Central memory CD4-positive, alpha-beta T cell (primary cell): Measurements from ENCODE around the gene FOXF1.

Experiments used
- DNase-seq: peaks from one replicate; pipeline ENCODE4 v3.0.0; 2022

FOXF1 gene

GRCh38 chr16:86534779-86535615 lies 24.7 kb downstream of the FOXF1 start:
- no peak for DNase-seq

- DNase-seq: no peak
Measured at GRCh38 chr16:86536621-86537020, 26.3 kb downstream of the FOXF1 start.

- no peak for DNase-seq
Measured at GRCh38 chr16:86537486-86537885, 27.2 kb downstream of the FOXF1 start.

GRCh38 chr16:86538196-86538780 lies 28.0 kb downstream of the FOXF1 start:
- DNase-seq: no peak

- DNase-seq: no peak
Measured at GRCh38 chr16:86540894-86541293, 30.6 kb downstream of the FOXF1 start.

- no peak for DNase-seq
Measured at GRCh38 chr16:86541560-86541959, 31.2 kb downstream of the FOXF1 start.

- no peak for DNase-seq
Measured at GRCh38 chr16:86542756-86543750, 32.7 kb downstream of the FOXF1 start.

- DNase-seq: no peak
Measured at GRCh38 chr16:86545481-86545880, 35.2 kb downstream of the FOXF1 start.

GRCh38 chr16:86545954-86546637 lies 35.8 kb downstream of the FOXF1 start:
- no peak for DNase-seq

GRCh38 chr16:86546638-86547013 lies 36.3 kb downstream of the FOXF1 start:
- no peak for DNase-seq

GRCh38 chr16:86547286-86547685 lies 37.0 kb downstream of the FOXF1 start:
- no peak for DNase-seq

- DNase-seq: no peak
Measured at GRCh38 chr16:86549076-86549892, 39.0 kb downstream of the FOXF1 start.

- DNase-seq: no peak
Measured at GRCh38 chr16:86549893-86550190, 39.5 kb downstream of the FOXF1 start.

GRCh38 chr16:86550281-86550680 lies 40.0 kb downstream of the FOXF1 start:
- DNase-seq: no peak

- no peak for DNase-seq
Measured at GRCh38 chr16:86553356-86553755, 43.0 kb downstream of the FOXF1 start.

GRCh38 chr16:86554599-86554916 lies 44.2 kb downstream of the FOXF1 start:
- no peak for DNase-seq

- peak; percentile 94 for DNase-seq
Measured at GRCh38 chr16:86554917-86555703, 44.8 kb downstream of the FOXF1 start, which contains the start of gene MTHFSD. Gene MTHFSD (minus strand): TSS chr16:86555235. CDS start chr16:86555184, 51 bp downstream.

GRCh38 chr16:86555704-86556075 lies 45.4 kb downstream of the FOXF1 start:
- DNase-seq: no peak

- no peak for DNase-seq
Measured at GRCh38 chr16:86556576-86556975, 46.2 kb downstream of the FOXF1 start.

- DNase-seq: no peak
Measured at GRCh38 chr16:86557587-86557986, 47.3 kb downstream of the FOXF1 start.
